GM23338 (cell line): Measurements from ENCODE around the gene SLC44A1. TPM values are rescaled to one million over a fixed set of nuclear protein-coding genes. Genes with fewer than 3 reads are reported as not detected.

Experiments
- ATAC-seq: fragments of 200-7000 bp; cut with Tn5 transposase; 3 replicates; pipeline ENCODE4 v1.9.1; 2020
- DNase-seq: peaks from one replicate; pipeline ENCODE4 v3.0.0-alpha.2; 2015; ENCODE audit warnings: low spot score
- H2AFZ ChIP-seq: fragments of 200-600 bp; sonication (generic); 2 replicates; pipeline ENCODE4 v1.8.0; 2016; ENCODE audit warnings: antibody characterized with exemption, mild to moderate bottlenecking, moderate library complexity
- H3F3A ChIP-seq: fragments of 200-600 bp; sonication (generic); replicated peaks from 2 replicates; pipeline ENCODE4 v1.8.0; 2017; ENCODE audit warnings: antibody characterized with exemption, mixed run types, low read depth
- H3K27ac ChIP-seq: fragments of 200-600 bp; sonication (generic); 2 replicates; pipeline ENCODE4 v1.6.1; 2016; ENCODE audit warnings: low read depth
- H3K27me3 ChIP-seq: fragments of 200-600 bp; sonication (generic); 2 replicates; pipeline ENCODE4 v1.8.0; 2016; ENCODE audit warnings: mild to moderate bottlenecking, mixed run types, moderate library complexity; ENCODE audit not compliant: insufficient read depth
- H3K36me3 ChIP-seq: fragments of 200-600 bp; sonication (generic); 2 replicates; pipeline ENCODE4 v1.8.0; 2016; ENCODE audit warnings: mild to moderate bottlenecking; ENCODE audit not compliant: insufficient read depth
- H3K4me1 ChIP-seq: fragments of 200-600 bp; sonication (generic); 2 replicates; pipeline ENCODE4 v1.8.0; 2016; ENCODE audit warnings: mild to moderate bottlenecking, moderate library complexity; ENCODE audit not compliant: insufficient read depth
- H3K4me2 ChIP-seq: fragments of 200-600 bp; sonication (generic); 2 replicates; pipeline ENCODE4 v1.7.1; 2017; ENCODE audit warnings: mixed run types
- H3K4me3 ChIP-seq: fragments of 200-600 bp; sonication (generic); 2 replicates; pipeline ENCODE4 v1.6.1; 2016; ENCODE audit warnings: mixed run types
- H3K79me2 ChIP-seq: fragments of 200-600 bp; sonication (generic); replicated peaks from 2 replicates; pipeline ENCODE4 v1.8.0; 2017; ENCODE audit warnings: mild to moderate bottlenecking; ENCODE audit not compliant: insufficient read depth
- H3K9me2 ChIP-seq: fragments of 200-600 bp; sonication (generic); 2 replicates; pipeline ENCODE4 v1.8.0; 2017; ENCODE audit not compliant: insufficient read depth
- H4K20me1 ChIP-seq: fragments of 200-600 bp; sonication (generic); replicated peaks from 2 replicates; pipeline ENCODE4 v1.8.0; 2017; ENCODE audit warnings: mild to moderate bottlenecking; ENCODE audit not compliant: insufficient read depth
- H3K27ac Mint-ChIP-seq: 2 replicates; pipeline ENCODE4 v1.8.0; 2020; ENCODE audit warnings: inconsistent platforms, mild to moderate bottlenecking, moderate library complexity, mixed read lengths
- H3K27me3 Mint-ChIP-seq: 3 replicates; pipeline ENCODE4 v1.8.0; 2022; ENCODE audit warnings: low read depth, mild to moderate bottlenecking, moderate library complexity, mixed read lengths, inconsistent platforms; ENCODE audit not compliant: insufficient read depth, poor library complexity
- H3K36me3 Mint-ChIP-seq: 3 replicates; pipeline ENCODE4 v1.8.0; 2021; ENCODE audit warnings: low read depth, mild to moderate bottlenecking, inconsistent platforms, moderate library complexity, mixed read lengths
- H3K4me1 Mint-ChIP-seq: 3 replicates; pipeline ENCODE4 v1.8.0; 2020; ENCODE audit warnings: mild to moderate bottlenecking, inconsistent platforms, mixed read lengths
- H3K4me3 Mint-ChIP-seq: 3 replicates; pipeline ENCODE4 v1.8.0; 2021; ENCODE audit warnings: moderate library complexity, mild to moderate bottlenecking, inconsistent platforms, mixed read lengths
- H3K9me3 Mint-ChIP-seq: 3 replicates; pipeline ENCODE4 v1.8.0; 2020; ENCODE audit warnings: moderate library complexity, mild to moderate bottlenecking, inconsistent platforms, mixed read lengths
- CREB1 ChIP-seq: fragments of 250-450 bp; sonication (Bioruptor Pico); IDR thresholded peaks from 2 replicates; pipeline ENCODE4 v1.5.0; 2020; ENCODE audit warnings: low read depth, mild to moderate bottlenecking, moderate library complexity
- NANOG ChIP-seq: IDR thresholded peaks from 2 replicates; pipeline ENCODE4 v1.6.1; 2016; ENCODE audit warnings: antibody characterized with exemption, borderline replicate concordance
- POLR2AphosphoS5 ChIP-seq: IDR thresholded peaks from 2 replicates; pipeline ENCODE4 v1.6.1; 2016; ENCODE audit warnings: antibody characterized with exemption, low read depth
- polyA plus RNA-seq: library from polyadenylated mRNA; unstranded; fragments of >200 nt; fragmentation: Nextera tagmentation; extraction: Ambion mirVana; gene quantifications from 2 replicates; pipeline ENCODE4 v1.2.1, GENCODE V29; 2016
- total RNA-seq: library from RNA; depleted of rRNA; stranded (reverse); fragments of >200 nt; shearing (Covaris generic); gene quantifications from 2 replicates; pipeline ENCODE4 v1.2.3, GENCODE V29; 2014
- TF ChIP-seq, protein P1 (sequence below): fragments of 250-450 bp; sonication (Bioruptor Pico); IDR thresholded peaks from 2 replicates; pipeline ENCODE4 v1.5.0; 2020; ENCODE audit warnings: mild to moderate bottlenecking, moderate library complexity
- TF ChIP-seq, protein P2 (sequence below), 2 experiments: fragments of 200-600 bp in 1 of 2; sonication (generic) in 1 of 2; conservative IDR thresholded peaks; 2 replicates each; pipeline versions ENCODE4 v1.5.1 to v1.6.1; 2016 to 2017; ENCODE audit warnings: antibody characterized with exemption in 2 of 2, low read depth in 2 of 2, mild to moderate bottlenecking in 2 of 2, moderate library complexity in 1 of 2
- TF ChIP-seq, protein P3 (sequence below): IDR thresholded peaks from one replicate; pipeline ENCODE4 v1.6.1; 2018; ENCODE audit warnings: antibody characterized with exemption; ENCODE audit not compliant: unreplicated experiment

The SLC44A1 gene
- total and polyA plus RNA-seq, 2 experiments from 2014 or later, result 14.9 to 75.0 TPM

DNA sequence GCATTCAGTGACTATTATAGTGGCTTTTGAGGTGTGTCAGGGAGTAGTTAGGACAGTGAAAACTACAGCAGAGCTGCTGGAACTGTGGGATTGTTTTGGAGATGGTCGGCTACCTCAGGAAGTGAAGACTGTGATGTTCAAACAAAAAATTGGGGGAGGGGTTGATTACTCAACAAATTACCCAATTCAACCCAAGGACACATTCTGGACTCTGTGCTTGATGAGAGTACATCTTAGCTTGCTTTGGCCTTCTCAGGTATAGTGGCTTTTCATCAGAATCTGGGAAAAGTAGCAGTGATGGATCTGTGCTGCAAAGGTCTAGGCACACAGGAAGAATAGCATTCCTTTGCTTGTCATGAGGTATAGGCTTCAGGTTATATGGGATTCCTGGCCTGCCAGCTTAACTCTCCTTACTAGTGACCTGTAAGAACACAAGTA is 47.0 kb downstream of the SLC44A1 start (continued):
- TF ChIP-seq, protein P1, sequence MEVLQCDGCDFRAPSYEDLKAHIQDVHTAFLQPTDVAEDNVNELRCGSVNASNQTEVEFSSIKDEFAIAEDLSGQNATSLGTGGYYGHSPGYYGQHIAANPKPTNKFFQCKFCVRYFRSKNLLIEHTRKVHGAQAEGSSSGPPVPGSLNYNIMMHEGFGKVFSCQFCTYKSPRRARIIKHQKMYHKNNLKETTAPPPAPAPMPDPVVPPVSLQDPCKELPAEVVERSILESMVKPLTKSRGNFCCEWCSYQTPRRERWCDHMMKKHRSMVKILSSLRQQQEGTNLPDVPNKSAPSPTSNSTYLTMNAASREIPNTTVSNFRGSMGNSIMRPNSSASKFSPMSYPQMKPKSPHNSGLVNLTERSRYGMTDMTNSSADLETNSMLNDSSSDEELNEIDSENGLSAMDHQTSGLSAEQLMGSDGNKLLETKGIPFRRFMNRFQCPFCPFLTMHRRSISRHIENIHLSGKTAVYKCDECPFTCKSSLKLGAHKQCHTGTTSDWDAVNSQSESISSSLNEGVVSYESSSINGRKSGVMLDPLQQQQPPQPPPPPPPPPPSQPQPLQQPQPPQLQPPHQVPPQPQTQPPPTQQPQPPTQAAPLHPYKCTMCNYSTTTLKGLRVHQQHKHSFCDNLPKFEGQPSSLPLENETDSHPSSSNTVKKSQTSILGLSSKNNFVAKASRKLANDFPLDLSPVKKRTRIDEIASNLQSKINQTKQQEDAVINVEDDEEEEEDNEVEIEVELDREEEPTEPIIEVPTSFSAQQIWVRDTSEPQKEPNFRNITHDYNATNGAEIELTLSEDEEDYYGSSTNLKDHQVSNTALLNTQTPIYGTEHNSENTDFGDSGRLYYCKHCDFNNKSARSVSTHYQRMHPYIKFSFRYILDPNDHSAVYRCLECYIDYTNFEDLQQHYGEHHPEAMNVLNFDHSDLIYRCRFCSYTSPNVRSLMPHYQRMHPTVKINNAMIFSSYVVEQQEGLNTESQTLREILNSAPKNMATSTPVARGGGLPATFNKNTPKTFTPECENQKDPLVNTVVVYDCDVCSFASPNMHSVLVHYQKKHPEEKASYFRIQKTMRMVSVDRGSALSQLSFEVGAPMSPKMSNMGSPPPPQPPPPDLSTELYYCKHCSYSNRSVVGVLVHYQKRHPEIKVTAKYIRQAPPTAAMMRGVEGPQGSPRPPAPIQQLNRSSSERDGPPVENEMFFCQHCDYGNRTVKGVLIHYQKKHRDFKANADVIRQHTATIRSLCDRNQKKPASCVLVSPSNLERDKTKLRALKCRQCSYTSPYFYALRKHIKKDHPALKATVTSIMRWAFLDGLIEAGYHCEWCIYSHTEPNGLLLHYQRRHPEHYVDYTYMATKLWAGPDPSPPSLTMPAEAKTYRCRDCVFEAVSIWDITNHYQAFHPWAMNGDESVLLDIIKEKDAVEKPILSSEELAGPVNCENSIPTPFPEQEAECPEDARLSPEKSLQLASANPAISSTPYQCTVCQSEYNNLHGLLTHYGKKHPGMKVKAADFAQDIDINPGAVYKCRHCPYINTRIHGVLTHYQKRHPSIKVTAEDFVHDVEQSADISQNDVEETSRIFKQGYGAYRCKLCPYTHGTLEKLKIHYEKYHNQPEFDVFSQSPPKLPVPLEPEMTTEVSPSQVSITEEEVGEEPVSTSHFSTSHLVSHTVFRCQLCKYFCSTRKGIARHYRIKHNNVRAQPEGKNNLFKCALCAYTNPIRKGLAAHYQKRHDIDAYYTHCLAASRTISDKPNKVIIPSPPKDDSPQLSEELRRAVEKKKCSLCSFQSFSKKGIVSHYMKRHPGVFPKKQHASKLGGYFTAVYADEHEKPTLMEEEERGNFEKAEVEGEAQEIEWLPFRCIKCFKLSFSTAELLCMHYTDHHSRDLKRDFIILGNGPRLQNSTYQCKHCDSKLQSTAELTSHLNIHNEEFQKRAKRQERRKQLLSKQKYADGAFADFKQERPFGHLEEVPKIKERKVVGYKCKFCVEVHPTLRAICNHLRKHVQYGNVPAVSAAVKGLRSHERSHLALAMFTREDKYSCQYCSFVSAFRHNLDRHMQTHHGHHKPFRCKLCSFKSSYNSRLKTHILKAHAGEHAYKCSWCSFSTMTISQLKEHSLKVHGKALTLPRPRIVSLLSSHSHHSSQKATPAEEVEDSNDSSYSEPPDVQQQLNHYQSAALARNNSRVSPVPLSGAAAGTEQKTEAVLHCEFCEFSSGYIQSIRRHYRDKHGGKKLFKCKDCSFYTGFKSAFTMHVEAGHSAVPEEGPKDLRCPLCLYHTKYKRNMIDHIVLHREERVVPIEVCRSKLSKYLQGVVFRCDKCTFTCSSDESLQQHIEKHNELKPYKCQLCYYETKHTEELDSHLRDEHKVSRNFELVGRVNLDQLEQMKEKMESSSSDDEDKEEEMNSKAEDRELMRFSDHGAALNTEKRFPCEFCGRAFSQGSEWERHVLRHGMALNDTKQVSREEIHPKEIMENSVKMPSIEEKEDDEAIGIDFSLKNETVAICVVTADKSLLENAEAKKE (CRISPR knock-in tag), result no peak
- TF ChIP-seq, protein P2, sequence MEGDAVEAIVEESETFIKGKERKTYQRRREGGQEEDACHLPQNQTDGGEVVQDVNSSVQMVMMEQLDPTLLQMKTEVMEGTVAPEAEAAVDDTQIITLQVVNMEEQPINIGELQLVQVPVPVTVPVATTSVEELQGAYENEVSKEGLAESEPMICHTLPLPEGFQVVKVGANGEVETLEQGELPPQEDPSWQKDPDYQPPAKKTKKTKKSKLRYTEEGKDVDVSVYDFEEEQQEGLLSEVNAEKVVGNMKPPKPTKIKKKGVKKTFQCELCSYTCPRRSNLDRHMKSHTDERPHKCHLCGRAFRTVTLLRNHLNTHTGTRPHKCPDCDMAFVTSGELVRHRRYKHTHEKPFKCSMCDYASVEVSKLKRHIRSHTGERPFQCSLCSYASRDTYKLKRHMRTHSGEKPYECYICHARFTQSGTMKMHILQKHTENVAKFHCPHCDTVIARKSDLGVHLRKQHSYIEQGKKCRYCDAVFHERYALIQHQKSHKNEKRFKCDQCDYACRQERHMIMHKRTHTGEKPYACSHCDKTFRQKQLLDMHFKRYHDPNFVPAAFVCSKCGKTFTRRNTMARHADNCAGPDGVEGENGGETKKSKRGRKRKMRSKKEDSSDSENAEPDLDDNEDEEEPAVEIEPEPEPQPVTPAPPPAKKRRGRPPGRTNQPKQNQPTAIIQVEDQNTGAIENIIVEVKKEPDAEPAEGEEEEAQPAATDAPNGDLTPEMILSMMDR (conservative IDR thresholded peaks at IDR 0.05; ENCODE audit: low read depth in 2 of 2), result no peak
- TF ChIP-seq CREB1 (no peak), POLR2AphosphoS5 (no peak)

DNA sequence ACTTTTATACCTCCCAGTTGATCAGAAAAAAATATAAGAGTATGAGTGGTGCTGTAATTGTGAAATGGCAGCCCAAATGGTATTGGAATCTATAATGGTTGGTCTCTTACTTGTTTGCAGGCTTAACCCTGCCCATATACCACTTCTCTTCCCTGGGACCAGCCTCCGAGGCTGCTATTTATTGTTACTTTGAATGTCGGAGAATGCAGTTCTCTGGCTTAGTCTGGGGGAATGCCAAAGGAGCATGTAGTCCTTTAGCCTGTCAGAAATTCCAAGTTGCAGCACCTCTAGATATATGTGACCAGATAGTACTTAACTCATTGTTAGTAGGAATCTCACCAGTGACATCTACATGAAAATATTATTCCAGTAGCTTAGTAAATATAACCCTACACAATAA is 47.5 kb downstream of the SLC44A1 start:
- H3F3A ChIP-seq, result no peaks in the 10 kb centered on the region
- Mint-ChIP-seq H3K27ac (peak overlapping the region; percentile 91), H3K4me1 (peaks cover 83% of the 10 kb centered on the region), H3K36me3 (no peaks in the 10 kb centered on the region), H3K27me3 (peaks cover 2% of the 10 kb centered on the region), H3K4me3 (no peak overlapping the region), H3K9me3 (no peaks in the 10 kb centered on the region)
- peaks cover 90% of the 10 kb centered on the region for H3K4me1 ChIP-seq
- ATAC-seq, result peak; percentile 63
- no peak overlapping the region for H2AFZ ChIP-seq
- H3K27me3 ChIP-seq, result no peaks in the 10 kb centered on the region
- no peak overlapping the region for H3K4me3 ChIP-seq
- H4K20me1 ChIP-seq, result no peaks in the 10 kb centered on the region
- DNase-seq, result peak; percentile 66
- peaks cover 81% of the 10 kb centered on the region for H3K79me2 ChIP-seq
- no peaks in the 10 kb centered on the region for H3K36me3 ChIP-seq
- peak overlapping the region; percentile 3; the same call in 1 of the 2 replicates for H3K4me2 ChIP-seq
- peak overlapping the region; percentile 67 for H3K27ac ChIP-seq
- H3K9me2 ChIP-seq, result no peaks in the 10 kb centered on the region
- no peak for TF ChIP-seq NANOG
- TF ChIP-seq, protein P3, sequence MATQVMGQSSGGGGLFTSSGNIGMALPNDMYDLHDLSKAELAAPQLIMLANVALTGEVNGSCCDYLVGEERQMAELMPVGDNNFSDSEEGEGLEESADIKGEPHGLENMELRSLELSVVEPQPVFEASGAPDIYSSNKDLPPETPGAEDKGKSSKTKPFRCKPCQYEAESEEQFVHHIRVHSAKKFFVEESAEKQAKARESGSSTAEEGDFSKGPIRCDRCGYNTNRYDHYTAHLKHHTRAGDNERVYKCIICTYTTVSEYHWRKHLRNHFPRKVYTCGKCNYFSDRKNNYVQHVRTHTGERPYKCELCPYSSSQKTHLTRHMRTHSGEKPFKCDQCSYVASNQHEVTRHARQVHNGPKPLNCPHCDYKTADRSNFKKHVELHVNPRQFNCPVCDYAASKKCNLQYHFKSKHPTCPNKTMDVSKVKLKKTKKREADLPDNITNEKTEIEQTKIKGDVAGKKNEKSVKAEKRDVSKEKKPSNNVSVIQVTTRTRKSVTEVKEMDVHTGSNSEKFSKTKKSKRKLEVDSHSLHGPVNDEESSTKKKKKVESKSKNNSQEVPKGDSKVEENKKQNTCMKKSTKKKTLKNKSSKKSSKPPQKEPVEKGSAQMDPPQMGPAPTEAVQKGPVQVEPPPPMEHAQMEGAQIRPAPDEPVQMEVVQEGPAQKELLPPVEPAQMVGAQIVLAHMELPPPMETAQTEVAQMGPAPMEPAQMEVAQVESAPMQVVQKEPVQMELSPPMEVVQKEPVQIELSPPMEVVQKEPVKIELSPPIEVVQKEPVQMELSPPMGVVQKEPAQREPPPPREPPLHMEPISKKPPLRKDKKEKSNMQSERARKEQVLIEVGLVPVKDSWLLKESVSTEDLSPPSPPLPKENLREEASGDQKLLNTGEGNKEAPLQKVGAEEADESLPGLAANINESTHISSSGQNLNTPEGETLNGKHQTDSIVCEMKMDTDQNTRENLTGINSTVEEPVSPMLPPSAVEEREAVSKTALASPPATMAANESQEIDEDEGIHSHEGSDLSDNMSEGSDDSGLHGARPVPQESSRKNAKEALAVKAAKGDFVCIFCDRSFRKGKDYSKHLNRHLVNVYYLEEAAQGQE, result no peak
